Measurements from ENCODE around the gene FBXO31. TPM values are rescaled to one million over a fixed set of nuclear protein-coding genes. Genes with fewer than 3 reads are reported as not detected.
A peak's percentile ranks its signal among the peaks of the same experiment; 100 is the strongest.

Gene FBXO31
- total and polyA plus RNA-seq, 2 of the 13 experiments (the other 11 are each of a cell fraction or from before 2014, with no cell fraction given): 92.4 to 101 TPM

DNA sequence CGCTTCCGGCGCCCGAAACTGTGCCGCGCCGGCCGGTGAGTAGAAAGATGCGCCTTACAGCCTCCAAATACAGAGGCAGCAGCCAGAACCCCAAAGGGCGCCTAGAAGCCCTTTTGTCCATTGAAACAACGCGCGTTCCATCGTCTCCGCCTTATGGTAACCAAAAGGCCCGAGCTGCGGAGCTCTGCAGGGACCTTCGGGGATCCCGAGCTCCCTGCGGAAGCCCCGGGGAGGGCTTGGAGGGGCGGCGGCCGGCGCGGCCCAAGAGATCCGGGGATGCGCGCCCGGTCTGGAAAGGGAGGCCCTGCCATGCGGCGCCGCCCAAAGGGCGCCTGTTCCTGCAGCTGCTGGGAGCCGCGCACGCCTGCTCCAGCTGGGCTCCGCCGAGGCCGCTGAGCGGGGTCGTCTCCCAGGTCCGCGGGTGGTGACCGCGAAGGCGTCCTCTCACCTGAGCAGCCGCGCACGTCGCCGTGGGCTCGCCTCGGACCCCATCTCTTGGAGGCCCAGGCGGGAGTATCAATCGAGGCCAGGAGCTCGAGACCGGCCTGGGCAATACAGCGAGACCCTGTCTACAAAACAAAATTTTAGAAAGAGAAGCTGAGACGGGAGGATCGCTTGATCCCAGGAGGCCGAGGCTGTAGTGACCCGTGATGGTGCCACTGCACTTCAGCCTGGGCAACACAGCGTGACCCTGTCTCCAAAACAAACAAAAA is 742 bp upstream of the FBXO31 start (continued):
- peak; percentile 90 for TF ChIP-seq ARID4A (CRISPR knock-in tag; IDR thresholded peaks at IDR 0.05; ENCODE audit: borderline replicate concordance)
- TF ChIP-seq HNRNPLL (IDR thresholded peaks at IDR 0.05; ENCODE audit: low read depth, low read length, poor library complexity, severe bottlenecking): peak; percentile 90
- TF ChIP-seq, protein P1, sequence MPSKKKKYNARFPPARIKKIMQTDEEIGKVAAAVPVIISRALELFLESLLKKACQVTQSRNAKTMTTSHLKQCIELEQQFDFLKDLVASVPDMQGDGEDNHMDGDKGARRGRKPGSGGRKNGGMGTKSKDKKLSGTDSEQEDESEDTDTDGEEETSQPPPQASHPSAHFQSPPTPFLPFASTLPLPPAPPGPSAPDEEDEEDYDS (CRISPR knock-in tag; IDR thresholded peaks at IDR 0.05): no peak; the same call in 1 of the 2 replicates
- no peak for TF ChIP-seq FOXA3 (CRISPR knock-in tag; IDR thresholded peaks at IDR 0.05)
- peak; percentile 90 for TF ChIP-seq ZFX (CRISPR knock-in tag; IDR thresholded peaks at IDR 0.05; ENCODE audit: low read depth)
- no peak for TF ChIP-seq IKZF1 (IDR thresholded peaks at IDR 0.05)
- no peak for TF ChIP-seq EZH2 (conservative IDR thresholded peaks at IDR 0.05; ENCODE audit: low read depth, low read length)
- TF ChIP-seq ZNF33A (CRISPR knock-in tag; IDR thresholded peaks at IDR 0.05; ENCODE audit: borderline replicate concordance): peak; percentile 50; the same call in 1 of the 2 replicates
- TF ChIP-seq ZNF766 (CRISPR knock-in tag; IDR thresholded peaks at IDR 0.05; ENCODE audit: borderline replicate concordance): no peak
- TF ChIP-seq ZFP37 (CRISPR knock-in tag; IDR thresholded peaks at IDR 0.05; ENCODE audit: borderline replicate concordance): peak; percentile 17
- TF ChIP-seq HOXA3 (CRISPR knock-in tag; IDR thresholded peaks at IDR 0.05): no peak; the same call in 1 of the 2 replicates
- TF ChIP-seq IKZF5 (CRISPR knock-in tag; IDR thresholded peaks at IDR 0.05): peak; percentile 1; the same call in 1 of the 2 replicates
- TF ChIP-seq, protein P2, sequence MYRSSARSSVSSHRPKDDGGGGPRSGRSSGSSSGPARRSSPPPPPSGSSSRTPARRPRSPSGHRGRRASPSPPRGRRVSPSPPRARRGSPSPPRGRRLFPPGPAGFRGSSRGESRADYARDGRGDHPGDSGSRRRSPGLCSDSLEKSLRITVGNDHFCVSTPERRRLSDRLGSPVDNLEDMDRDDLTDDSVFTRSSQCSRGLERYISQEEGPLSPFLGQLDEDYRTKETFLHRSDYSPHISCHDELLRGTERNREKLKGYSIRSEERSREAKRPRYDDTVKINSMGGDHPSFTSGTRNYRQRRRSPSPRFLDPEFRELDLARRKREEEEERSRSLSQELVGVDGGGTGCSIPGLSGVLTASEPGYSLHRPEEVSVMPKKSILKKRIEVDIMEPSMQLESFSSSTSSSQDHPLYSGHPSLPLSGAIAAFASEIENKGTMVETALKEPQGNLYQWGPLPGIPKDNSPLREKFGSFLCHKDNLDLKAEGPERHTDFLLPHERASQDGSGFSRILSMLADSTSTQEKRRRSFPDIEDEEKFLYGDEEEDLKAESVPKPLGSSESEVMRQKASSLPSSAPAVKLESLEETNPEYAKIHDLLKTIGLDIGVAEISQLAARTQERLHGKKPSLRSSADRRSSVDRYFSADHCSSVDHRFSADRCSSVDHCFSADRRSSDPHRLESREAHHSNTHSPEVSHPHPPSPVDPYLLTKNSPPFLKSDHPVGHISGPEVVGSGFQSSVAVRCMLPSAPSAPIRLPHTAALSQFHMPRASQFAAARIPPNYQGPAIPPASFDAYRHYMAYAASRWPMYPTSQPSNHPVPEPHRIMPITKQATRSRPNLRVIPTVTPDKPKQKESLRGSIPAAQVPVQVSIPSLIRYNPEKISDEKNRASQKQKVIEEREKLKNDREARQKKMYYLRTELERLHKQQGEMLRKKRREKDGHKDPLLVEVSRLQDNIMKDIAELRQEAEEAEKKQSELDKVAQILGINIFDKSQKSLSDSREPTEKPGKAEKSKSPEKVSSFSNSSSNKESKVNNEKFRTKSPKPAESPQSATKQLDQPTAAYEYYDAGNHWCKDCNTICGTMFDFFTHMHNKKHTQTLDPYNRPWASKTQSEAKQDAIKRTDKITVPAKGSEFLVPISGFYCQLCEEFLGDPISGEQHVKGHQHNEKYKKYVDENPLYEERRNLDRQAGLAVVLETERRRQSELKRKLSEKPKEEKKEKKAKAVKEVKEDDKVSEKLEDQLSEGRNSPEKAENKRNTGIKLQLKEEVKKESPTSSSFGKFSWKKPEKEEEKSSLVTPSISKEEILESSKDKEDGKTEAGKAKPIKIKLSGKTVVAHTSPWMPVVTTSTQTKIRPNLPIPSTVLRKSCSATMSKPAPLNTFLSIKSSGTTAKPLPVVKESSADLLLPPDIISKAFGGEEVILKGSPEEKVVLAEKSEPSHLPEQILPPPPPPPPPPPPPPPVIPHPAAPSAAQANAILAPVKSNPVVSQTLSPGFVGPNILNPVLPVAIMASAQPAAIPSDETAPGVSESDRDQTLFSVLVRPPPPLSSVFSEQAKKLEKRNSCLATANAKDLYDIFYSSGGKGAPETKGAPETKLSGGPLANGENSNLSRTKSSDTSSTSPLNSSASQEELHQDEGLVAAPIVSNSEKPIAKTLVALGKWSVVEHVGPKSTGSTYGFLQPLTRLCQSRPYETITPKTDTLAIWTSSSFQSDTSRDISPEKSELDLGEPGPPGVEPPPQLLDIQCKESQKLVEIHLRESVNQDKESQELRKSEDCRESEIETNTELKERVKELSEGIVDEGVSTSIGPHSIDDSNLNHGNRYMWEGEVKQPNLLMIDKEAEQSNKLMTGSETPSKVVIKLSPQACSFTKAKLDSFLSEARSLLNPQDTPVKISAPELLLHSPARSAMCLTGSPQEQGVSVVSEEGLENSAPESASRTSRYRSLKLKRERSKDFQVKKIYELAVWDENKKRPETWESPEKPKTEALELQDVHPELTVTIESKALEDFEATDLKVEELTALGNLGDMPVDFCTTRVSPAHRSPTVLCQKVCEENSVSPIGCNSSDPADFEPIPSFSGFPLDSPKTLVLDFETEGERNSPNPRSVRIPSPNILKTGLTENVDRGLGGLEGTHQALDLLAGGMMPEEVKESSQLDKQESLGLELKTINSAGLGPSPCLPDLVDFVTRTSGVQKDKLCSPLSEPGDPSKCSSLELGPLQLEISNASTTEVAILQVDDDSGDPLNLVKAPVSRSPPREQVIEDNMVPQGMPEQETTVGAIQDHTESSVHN (CRISPR knock-in tag; IDR thresholded peaks at IDR 0.05): peak; percentile 52; the same call in 1 of the 2 replicates

All from HepG2 (cell line).